Stimulated activated CD4-positive, alpha-beta T cell treated with anti-CD3 and anti-CD28 coated beads, Interleukin-4, amount 100 ng/mL, for 48 hours (primary cell): Measurements from ENCODE around the gene PHACTR2.
"Not testable (repeated sequence)": the region's sequence is repeated elsewhere in the genome, so short reads cannot be mapped to it uniquely, and the experiment has no call there.

Experiments
- DNase-seq, 2 donors: peaks; one replicate each; pipeline ENCODE4 v3.0.0-alpha.2; 2020; ENCODE audit warnings: low read depth in 2 of 2

The PHACTR2 gene

DNA sequence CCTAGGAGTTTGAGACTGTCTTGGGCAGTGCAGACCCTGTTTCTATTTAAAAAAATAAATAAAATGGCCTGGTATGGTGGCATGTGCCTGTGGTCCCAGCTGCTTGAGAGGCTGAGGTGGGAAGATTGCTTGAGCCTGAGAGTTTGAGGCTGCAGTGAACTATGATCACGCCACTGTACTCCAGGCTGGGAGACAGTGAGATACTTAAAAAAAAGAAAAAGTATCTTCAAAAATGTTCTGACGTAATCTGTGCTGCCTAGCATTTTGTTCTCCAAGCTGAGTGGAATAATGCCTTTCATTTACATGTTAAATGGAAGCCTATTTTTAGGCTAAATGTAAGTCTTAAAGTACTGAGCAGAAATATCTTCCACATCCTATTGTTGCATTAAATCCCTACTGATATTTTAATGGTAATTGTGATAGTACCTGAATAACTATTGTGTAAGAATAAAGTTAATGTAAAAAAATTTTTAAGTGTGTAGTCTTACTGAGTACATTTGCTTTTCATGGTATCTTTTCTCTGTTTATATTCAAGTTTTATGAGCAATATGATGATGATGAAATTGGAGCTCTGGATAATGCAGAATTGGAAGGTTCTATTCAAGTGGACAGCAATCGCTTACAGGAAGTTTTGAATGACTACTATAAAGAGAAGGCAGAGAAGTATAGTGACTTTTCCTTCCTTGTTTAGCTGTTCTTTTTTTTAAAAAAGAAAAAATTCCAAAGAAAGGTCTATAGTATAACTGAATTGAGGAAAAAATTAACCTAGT is 182.3 kb downstream of the PHACTR2 start:
- DNase-seq = no peak

GRCh38 chr6:143863771-143864170 is 186.0 kb downstream of the PHACTR2 start:
- DNase-seq = no peak

DNA sequence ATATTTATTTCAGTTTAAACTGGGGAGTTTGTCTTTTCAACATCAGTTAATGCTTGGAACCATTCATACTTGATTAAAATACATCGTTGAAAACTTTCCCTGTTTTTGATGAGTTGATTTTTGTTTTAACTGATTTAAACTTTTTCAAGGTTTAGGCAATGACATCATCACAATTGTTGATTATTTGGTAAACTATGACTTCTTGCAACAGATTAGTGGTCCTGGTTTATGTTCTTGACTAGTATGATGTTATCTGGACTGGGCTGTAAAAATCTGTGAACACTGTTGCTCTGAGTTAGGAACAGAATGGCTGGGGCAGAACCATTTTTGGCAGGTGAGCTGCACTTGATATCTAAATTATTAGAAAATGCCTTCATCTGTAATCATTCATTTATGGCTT is 186.5 kb downstream of the PHACTR2 start, which contains the start of gene ZC2HC1B:
Gene ZC2HC1B, plus strand, starts transcription at position 241 of the 400 bp plus-strand sequence. Its CDS starts 66 bp downstream, at position 307.
- no peak for DNase-seq

- no peak for DNase-seq
These were observed 189.5 kb downstream of the PHACTR2 start for GRCh38 chr6:143867236-143867635.

DNA sequence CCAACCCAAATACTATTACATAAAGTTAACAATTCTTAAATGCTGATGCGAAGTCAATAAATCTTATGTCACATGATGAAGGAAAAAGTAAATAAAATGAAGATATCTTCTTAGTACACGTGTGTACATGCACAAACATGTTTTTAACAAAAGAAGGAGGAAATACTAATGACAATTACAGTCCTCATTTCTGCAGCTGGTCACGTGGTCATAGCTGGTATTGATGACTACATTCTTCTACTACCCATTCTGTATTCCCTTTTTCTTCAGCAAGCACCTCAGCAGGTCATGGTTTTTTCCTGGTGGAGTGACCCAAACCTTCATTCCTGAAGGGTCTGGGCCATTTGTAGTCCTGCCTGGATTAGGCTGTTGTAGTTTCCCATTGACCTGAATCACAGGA is 191.0 kb downstream of the PHACTR2 start:
- not testable (repeated sequence) for DNase-seq

- DNase-seq = not testable (repeated sequence)
These were observed 193.5 kb downstream of the PHACTR2 start for GRCh38 chr6:143871202-143871730.

DNA sequence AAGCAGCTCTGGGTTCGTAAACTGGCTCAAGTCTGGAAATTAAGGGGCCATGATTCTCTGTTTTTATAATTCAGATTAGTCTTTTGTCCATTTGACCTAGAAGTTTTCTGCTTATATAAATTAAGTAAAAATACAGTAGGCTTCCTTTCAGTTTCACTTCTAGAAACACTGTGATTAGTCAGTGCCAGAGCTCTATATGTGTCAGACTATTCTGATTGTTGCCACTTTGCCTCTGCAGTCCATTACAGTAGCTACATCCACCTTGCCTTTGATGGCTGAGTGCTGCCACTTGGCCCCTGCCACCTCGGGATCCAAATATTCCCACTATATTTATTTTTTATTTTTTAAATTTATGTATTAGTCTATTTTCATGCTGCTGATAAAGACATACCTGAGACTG is 194.4 kb downstream of the PHACTR2 start:
- DNase-seq = no peak

DNA sequence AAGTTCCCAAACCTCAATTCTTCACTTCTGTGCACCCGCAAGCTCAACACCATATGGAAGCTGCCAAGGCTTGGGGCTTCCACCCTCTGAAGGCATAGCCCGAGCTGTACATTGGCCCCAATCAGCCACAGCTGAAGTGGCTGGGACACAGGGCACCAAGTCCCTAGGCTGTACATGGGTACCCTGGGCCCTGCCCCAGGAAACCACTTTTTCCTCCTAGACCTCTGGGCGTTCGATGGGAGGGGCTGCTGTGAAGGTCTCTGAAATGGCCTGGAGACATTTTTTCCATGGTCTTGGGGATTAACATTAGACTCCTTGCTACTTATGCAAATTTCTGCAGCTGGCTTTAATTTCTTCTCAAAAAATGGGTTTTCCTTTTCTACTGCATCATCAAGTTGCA is 195.8 kb downstream of the PHACTR2 start:
- DNase-seq = not testable (repeated sequence)

GRCh38 chr6:143874503-143874902 is 196.7 kb downstream of the PHACTR2 start:
- not testable (repeated sequence) for DNase-seq

DNA sequence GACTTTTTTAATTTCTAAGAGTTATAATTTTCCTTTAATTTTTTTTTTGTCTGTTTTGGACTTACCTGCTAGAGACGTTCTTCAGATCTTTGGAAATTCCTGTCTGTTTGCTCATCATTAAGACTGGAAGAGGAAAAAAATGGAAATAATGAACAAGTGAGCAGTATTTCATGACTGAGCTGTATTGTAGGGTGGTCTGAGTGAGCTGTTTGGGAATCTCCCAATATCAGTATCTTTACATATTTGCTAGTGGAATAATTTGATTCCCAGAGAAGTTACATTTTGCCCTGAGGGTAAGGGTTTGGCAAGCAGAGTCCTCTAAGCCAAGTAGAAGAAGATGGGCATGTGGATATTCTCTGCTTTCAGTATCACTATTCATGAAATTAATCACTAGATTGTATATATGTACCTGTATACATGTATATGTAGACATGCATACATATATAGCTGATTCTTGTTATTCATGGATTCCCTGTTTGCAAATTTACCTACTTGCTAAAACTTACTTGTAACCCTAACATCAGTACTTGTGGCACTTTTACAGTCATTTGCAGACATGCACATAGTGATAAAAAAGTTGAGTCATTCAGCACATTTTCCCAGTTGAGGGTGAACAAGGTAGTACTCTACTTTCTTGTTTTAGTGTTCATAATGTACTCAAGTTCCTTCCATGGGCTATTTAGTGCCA is 200.0 kb downstream of the PHACTR2 start:
- DNase-seq = no peak

DNA sequence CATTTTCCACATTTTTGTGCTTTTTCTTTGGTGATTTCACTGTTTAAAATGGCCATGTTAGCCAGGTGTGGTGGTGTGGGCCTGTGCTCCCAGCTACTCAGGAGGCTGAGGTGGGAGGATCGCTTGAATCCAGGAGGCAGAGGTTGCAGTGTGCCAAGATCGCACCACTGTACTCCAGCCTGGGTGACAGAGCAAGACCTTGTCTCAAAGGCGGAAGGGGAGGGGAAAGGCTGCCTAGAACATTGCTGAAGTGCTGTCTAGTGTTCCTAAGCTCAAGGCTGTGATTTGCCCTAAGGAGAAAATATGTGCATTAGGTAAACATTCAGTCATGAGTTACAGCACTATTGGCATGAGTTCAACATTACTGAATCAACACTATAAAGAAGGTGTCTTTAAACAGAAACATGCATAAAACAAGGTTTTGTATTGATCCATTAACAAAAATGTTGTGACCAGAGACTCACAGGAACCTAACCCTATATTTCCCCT is 200.6 kb downstream of the PHACTR2 start:
- no peak for DNase-seq

DNA sequence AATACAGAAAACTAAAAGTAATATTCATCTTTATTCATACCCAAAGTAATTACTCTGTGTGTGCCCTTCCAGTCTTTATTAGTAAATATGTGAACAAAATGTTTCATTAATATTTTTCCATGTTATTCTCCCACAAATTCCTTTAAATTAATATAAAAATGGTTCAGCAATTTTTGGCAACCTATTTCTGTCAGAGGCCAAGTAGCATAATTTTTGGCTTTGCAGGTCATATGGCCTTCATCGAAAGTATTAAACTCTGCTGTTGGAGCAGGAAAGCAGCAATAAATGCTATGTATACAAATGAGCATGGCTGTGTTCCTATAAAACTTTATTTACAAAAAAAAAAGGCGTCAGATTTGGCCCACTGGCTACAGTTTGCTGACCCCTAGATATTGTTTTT is 202.6 kb downstream of the PHACTR2 start:
- DNase-seq = no peak
